Neural progenitor cell (in vitro differentiated cells): ENCODE results near the gene ABCC10. TPM values are rescaled to one million over a fixed set of nuclear protein-coding genes. Genes with fewer than 3 reads are reported as not detected.
"Not testable (repeated sequence)": the region's sequence is repeated elsewhere in the genome, so short reads cannot be mapped to it uniquely, and the experiment has no call there.

Experiments used
- DNase-seq: peaks from one replicate; pipeline ENCODE4 v3.0.0-alpha.2; 2016; ENCODE audit warnings: low spot score
- H2AFZ ChIP-seq: fragments of 200-600 bp; sonication (generic); replicated peaks from 2 replicates; pipeline ENCODE4 v1.6.1; 2016; ENCODE audit warnings: antibody characterized with exemption
- H3F3A ChIP-seq: fragments of 200-600 bp; sonication (generic); 2 replicates; pipeline ENCODE4 v1.6.1; 2016; ENCODE audit warnings: antibody characterized with exemption, low read depth
- H3K27ac ChIP-seq: fragments of 200-600 bp; sonication (generic); 2 replicates; pipeline ENCODE4 v1.5.1; 2016; ENCODE audit warnings: mild to moderate bottlenecking
- H3K27me3 ChIP-seq: fragments of 200-600 bp; sonication (generic); 2 replicates; pipeline ENCODE4 v1.6.1; 2016; ENCODE audit warnings: mild to moderate bottlenecking, moderate library complexity
- H3K36me3 ChIP-seq: fragments of 200-600 bp; sonication (generic); 2 replicates; pipeline ENCODE4 v1.5.1; 2016
- H3K4me1 ChIP-seq: fragments of 200-600 bp; sonication (generic); 2 replicates; pipeline ENCODE4 v1.6.1; 2016; ENCODE audit warnings: mixed run types
- H3K4me2 ChIP-seq: fragments of 200-600 bp; sonication (generic); 2 replicates; pipeline ENCODE4 v1.6.1; 2016
- H3K4me3 ChIP-seq: fragments of 200-600 bp; sonication (generic); 2 replicates; pipeline ENCODE4 v1.5.1; 2016
- H3K79me2 ChIP-seq: fragments of 200-600 bp; sonication (generic); 2 replicates; pipeline ENCODE4 v1.6.1; 2016; ENCODE audit warnings: low read depth
- H3K9ac ChIP-seq: fragments of 200-600 bp; sonication (generic); 2 replicates; pipeline ENCODE4 v1.6.1; 2016
- H3K9me3 ChIP-seq: fragments of 200-600 bp; sonication (generic); 2 replicates; pipeline ENCODE4 v1.5.1; 2016; ENCODE audit warnings: low read depth
- H4K20me1 ChIP-seq: fragments of 200-600 bp; sonication (generic); 2 replicates; pipeline ENCODE4 v1.6.1; 2016; ENCODE audit warnings: low read depth
- H3K27ac Mint-ChIP-seq: 3 replicates; pipeline ENCODE4 v1.8.0; 2021; ENCODE audit warnings: mixed read lengths
- H3K27me3 Mint-ChIP-seq: 2 replicates; pipeline ENCODE4 v1.8.0; 2022; ENCODE audit warnings: low read depth, mild to moderate bottlenecking, inconsistent platforms, moderate library complexity, mixed read lengths; ENCODE audit not compliant: insufficient read depth
- H3K36me3 Mint-ChIP-seq: 3 replicates; pipeline ENCODE4 v1.8.0; 2021; ENCODE audit warnings: mixed read lengths
- H3K4me1 Mint-ChIP-seq: 3 replicates; pipeline ENCODE4 v1.8.0; 2021; ENCODE audit warnings: mixed read lengths
- H3K4me3 Mint-ChIP-seq: 3 replicates; pipeline ENCODE4 v1.8.0; 2021; ENCODE audit warnings: mild to moderate bottlenecking, moderate library complexity, mixed read lengths
- H3K9me3 Mint-ChIP-seq: 3 replicates; pipeline ENCODE4 v1.8.0; 2020; ENCODE audit warnings: mixed read lengths
- EZH2 ChIP-seq: fragments of 200-600 bp; sonication (generic); IDR thresholded peaks from 2 replicates; pipeline ENCODE4 v1.6.1; 2017; ENCODE audit warnings: antibody characterized with exemption, mild to moderate bottlenecking, moderate library complexity
- EZH2phosphoT487 ChIP-seq: fragments of 200-600 bp; sonication (generic); IDR thresholded peaks from 2 replicates; pipeline ENCODE4 v1.6.1; 2017; ENCODE audit warnings: antibody characterized with exemption
- total RNA-seq: library from RNA; depleted of rRNA; stranded (reverse); fragments of >200 nt; gene quantifications from 2 replicates; pipeline ENCODE4 v1.2.3, GENCODE V29; 2015; ENCODE audit warnings: low replicate concordance
- TF ChIP-seq, protein P1 (sequence below): fragments of 200-600 bp; sonication (generic); IDR thresholded peaks from 2 replicates; pipeline ENCODE4 v1.5.1; 2017; ENCODE audit warnings: antibody characterized with exemption, mild to moderate bottlenecking

Gene ABCC10
- total RNA-seq, 1 donor from 2014 or later = 10.1 TPM

DNA sequence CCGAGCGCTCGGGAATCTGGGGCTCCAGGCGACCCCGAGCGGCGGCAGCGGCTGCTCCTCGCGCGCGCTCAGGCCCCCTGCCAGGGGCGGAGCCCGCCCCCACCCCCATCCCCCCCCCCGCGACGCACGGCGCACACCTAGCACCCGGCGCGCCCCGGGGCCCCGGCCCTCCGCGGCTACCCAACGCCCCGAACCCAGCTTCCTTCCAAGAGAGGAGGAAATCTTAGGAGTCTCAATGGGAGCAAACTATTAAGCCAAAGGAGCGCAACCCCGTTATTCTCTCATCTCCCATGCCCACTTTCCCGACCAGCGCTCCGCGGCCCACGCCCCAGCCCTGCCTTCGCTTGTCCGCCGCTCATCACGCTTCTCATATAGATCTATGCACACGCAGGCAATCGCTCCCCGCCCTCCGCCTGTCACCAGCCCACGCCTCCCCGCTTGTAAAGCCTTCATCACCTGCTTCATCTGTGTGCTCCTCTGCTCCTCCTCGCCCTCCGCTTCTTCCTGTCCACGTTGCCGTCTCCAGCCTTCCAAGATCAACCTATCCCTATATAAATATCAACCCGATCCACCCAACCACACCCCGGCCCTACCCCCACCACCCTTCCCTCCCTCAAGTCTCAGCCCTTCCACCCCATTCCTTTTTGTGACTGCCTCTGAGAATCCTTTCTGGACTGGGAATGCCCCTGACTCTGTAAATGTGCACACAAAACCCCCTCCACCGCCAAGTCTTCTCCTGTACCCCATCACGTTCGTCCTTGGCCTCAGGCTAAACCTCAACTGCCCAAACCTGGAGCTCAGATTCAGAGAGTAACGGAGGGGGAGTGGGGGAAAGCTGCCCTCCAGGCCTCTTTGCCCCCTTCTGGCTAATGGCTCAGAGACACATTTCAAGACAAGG, 28.4 kb downstream of the ABCC10 start, which contains the start of gene DLK2:
Gene DLK2, minus strand, starts transcription at position 18 of the 898 bp plus-strand sequence. CDS start 723 bp downstream, outside the sequence.
- Histone ChIP-seq H3K4me3 (peak within 1 kb of the TSS; percentile 69), H3K4me1 (no peaks in the 10 kb centered on the region), H3K27me3 (peaks cover 57% of the 10 kb centered on the region), H3K9me3 (no peaks in the 10 kb centered on the region), H3K79me2 (no peaks in the 10 kb centered on the region), H3F3A (peaks cover 29% of the 10 kb centered on the region), H2AFZ (peak within 1 kb of the TSS; percentile 92), H3K9ac (no peak within 1 kb of the TSS), H4K20me1 (peaks cover 9% of the 10 kb centered on the region), H3K4me2 (peak within 1 kb of the TSS; percentile 98), H3K36me3 (no peaks in the 10 kb centered on the region), H3K27ac (no peak within 1 kb of the TSS)
- H3K9me3 Mint-ChIP-seq = no peaks in the 10 kb centered on the region
- DNase-seq = peak; percentile 49
- peak; percentile 65 for TF ChIP-seq EZH2
- TF ChIP-seq, protein P1, sequence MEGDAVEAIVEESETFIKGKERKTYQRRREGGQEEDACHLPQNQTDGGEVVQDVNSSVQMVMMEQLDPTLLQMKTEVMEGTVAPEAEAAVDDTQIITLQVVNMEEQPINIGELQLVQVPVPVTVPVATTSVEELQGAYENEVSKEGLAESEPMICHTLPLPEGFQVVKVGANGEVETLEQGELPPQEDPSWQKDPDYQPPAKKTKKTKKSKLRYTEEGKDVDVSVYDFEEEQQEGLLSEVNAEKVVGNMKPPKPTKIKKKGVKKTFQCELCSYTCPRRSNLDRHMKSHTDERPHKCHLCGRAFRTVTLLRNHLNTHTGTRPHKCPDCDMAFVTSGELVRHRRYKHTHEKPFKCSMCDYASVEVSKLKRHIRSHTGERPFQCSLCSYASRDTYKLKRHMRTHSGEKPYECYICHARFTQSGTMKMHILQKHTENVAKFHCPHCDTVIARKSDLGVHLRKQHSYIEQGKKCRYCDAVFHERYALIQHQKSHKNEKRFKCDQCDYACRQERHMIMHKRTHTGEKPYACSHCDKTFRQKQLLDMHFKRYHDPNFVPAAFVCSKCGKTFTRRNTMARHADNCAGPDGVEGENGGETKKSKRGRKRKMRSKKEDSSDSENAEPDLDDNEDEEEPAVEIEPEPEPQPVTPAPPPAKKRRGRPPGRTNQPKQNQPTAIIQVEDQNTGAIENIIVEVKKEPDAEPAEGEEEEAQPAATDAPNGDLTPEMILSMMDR = peak; percentile 9
- peak; percentile 62 for TF ChIP-seq EZH2phosphoT487
- peaks cover 29% of the 10 kb centered on the region for H3K27me3 Mint-ChIP-seq
- peaks cover 1% of the 10 kb centered on the region for H3K36me3 Mint-ChIP-seq
- no peak within 1 kb of the TSS for H3K27ac Mint-ChIP-seq
- H3K4me3 Mint-ChIP-seq = peak within 1 kb of the TSS; percentile 91
- H3K4me1 Mint-ChIP-seq = peaks cover 12% of the 10 kb centered on the region

DNA sequence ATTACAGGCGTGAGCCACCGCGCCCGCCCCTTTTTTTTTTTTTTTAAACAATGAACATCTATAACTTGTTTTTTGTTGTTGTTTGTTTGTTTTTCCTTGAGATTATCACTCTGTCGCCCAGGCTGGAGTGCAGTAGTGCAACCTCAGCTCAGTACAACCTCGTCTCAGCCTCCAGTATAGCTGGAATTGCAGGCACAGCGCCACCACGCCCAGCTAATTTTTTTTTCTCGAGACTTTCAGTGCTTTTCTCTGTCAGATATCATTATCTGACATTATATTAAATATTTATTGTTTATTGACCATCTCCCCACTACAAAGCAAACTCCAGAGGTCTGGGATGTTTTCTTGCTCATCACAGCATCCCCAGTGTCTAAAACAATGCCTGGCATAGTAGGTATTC, 30.3 kb downstream of the ABCC10 start:
- no peaks in the 10 kb centered on the region for H3K9me3 ChIP-seq
- peaks cover 61% of the 10 kb centered on the region for H3K27me3 ChIP-seq
- H3K4me2 ChIP-seq = no peak overlapping the region
- no peaks in the 10 kb centered on the region for H3K79me2 ChIP-seq
- H3K27ac ChIP-seq = no peak overlapping the region
- Mint-ChIP-seq H3K4me3 (no peak overlapping the region), H3K27ac (no peak overlapping the region), H3K9me3 (no peaks in the 10 kb centered on the region), H3K36me3 (peaks cover under 1% of the 10 kb centered on the region), H3K27me3 (peaks cover 30% of the 10 kb centered on the region), H3K4me1 (peaks cover 12% of the 10 kb centered on the region)
- TF ChIP-seq EZH2 = no peak
- TF ChIP-seq, protein P1 = peak; percentile 16
- H3K9ac ChIP-seq = no peak overlapping the region
- H3K36me3 ChIP-seq = no peaks in the 10 kb centered on the region
- peaks cover 9% of the 10 kb centered on the region for H4K20me1 ChIP-seq
- no peaks in the 10 kb centered on the region for H3K4me1 ChIP-seq
- H3F3A ChIP-seq = peaks cover 29% of the 10 kb centered on the region
- no peak for DNase-seq
- H2AFZ ChIP-seq = no peak overlapping the region
- no peak overlapping the region for H3K4me3 ChIP-seq

DNA sequence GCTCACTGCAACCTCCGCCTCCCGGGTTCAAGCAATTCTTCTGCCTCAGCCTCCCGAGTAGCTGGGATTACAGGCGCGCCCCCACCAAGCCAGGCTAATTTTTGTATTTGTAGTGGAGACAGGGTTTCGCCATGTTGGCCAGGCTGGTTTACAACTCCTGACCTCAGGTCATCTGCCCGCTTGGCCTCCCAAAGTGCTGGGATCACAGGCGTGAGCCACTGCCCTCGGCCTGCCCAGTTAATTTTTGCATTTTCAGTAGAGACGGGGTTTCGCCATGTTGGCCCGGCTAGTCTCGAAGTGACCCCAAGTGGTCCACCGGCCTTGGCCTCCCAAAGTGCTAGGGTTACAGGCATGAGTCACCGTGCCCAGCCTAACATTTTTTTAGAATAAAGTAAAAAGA, 30.8 kb downstream of the ABCC10 start:
- not testable (repeated sequence) for H2AFZ ChIP-seq, H3K79me2 ChIP-seq, H3K27ac ChIP-seq, H3K9me3 ChIP-seq, H3K36me3 Mint-ChIP-seq, H3K4me3 ChIP-seq, H3K27ac Mint-ChIP-seq, H3K4me1 ChIP-seq, H4K20me1 ChIP-seq, H3K9ac ChIP-seq, H3K9me3 Mint-ChIP-seq, H3K4me2 ChIP-seq, DNase-seq, H3K4me3 Mint-ChIP-seq, H3K36me3 ChIP-seq
- peaks cover 29% of the 10 kb centered on the region for H3F3A ChIP-seq
- H3K27me3 Mint-ChIP-seq = peaks cover 28% of the 10 kb centered on the region
- peaks cover 63% of the 10 kb centered on the region for H3K27me3 ChIP-seq
- H3K4me1 Mint-ChIP-seq = peaks cover 12% of the 10 kb centered on the region

DNA sequence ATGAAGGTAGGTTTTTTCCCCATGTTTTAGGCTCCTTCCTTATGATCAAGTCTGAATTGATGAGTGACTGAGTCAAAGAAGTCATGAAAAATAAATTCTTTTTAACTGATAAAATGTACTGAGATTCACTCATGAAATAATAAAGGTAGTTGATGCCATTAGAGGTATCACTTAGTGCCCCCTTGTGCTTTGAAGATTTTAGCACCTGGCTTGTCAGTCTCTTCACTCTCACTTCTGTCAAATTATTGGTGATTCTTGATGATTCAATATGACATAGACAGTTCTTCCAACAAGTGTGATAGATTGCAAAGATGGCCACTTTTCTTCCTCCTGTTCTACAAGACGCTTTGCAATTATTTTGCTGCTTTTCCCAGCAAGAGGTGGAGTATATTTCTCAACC, 32.2 kb downstream of the ABCC10 start:
- Histone ChIP-seq H4K20me1 (peaks cover 5% of the 10 kb centered on the region), H3K27ac (no peak overlapping the region), H3K9me3 (no peaks in the 10 kb centered on the region), H2AFZ (no peak overlapping the region), H3K4me3 (no peak overlapping the region), H3K36me3 (no peaks in the 10 kb centered on the region), H3K4me2 (no peak overlapping the region), H3K4me1 (no peaks in the 10 kb centered on the region), H3K27me3 (peaks cover 60% of the 10 kb centered on the region), H3K79me2 (no peaks in the 10 kb centered on the region), H3F3A (peaks cover 20% of the 10 kb centered on the region), H3K9ac (no peak overlapping the region)
- no peaks in the 10 kb centered on the region for H3K9me3 Mint-ChIP-seq
- H3K27ac Mint-ChIP-seq = no peak overlapping the region
- H3K27me3 Mint-ChIP-seq = peaks cover 25% of the 10 kb centered on the region
- H3K4me3 Mint-ChIP-seq = no peak overlapping the region
- TF ChIP-seq EZH2phosphoT487 (no peak), EZH2 (no peak)
- TF ChIP-seq, protein P1 = no peak
- H3K36me3 Mint-ChIP-seq = no peaks in the 10 kb centered on the region
- peaks cover 12% of the 10 kb centered on the region for H3K4me1 Mint-ChIP-seq
- no peak for DNase-seq
